ENCODE data around the gene PMEPA1.
"Not testable (repeated sequence)": the region's sequence is repeated elsewhere in the genome, so short reads cannot be mapped to it uniquely, and the experiment has no call there.

The PMEPA1 gene

GRCh38 chr20:57647933-57648785, 61.7 kb downstream of the PMEPA1 start:
- no peak for DNase-seq

GRCh38 chr20:57647006-57647932, 62.5 kb downstream of the PMEPA1 start:
- DNase-seq = no peak

DNA sequence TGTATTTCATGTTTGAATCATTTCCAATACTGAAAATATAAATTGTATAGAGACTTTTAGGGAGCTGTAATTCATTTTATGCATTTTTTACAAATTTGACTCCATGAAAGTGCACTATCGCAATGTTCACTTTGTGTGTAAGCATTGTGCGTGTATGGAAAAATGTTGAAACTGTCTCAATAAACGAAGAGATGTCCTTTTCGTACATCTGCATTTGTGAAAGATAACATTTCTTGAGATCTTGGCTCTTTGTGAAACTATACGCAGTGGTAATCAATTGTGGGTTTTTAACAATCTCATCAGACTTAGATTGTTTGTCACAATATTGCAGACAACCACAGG, 70.9 kb downstream of the PMEPA1 start:
- no peak for DNase-seq

DNA sequence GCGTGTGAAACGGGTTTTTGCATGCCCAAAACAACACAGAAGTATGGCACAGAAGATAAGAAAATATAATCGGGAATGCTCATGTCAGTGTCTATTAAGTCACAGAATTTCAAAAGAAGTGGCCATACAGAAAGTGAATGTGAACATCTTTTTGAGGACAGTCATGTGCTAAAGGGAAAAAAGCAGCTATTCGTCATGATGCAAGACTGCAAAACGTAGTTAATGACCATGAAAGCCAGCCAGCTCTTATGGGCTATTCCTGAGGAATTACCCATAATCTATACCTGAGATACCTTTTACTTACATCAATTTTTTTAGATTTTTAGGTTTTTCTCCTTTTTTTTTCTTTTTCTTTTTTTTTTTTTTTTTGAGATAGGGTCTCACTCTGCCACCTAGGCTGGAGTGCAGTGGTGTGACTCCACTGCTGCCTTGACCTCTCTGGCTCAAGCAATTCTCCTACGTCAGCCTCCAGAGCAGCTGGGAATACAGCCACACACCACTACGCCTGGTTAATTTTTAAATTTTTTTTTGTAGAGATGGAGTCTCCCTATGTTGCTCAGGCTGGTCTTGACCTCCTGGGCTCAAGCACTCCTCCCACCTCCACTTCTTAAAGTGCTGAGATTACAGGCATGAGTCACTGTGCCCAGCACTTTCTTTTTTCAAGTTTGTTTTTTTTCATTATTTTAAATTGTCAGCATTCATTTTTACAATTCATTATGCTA, 71.5 kb downstream of the PMEPA1 start:
- no peak for DNase-seq

DNA sequence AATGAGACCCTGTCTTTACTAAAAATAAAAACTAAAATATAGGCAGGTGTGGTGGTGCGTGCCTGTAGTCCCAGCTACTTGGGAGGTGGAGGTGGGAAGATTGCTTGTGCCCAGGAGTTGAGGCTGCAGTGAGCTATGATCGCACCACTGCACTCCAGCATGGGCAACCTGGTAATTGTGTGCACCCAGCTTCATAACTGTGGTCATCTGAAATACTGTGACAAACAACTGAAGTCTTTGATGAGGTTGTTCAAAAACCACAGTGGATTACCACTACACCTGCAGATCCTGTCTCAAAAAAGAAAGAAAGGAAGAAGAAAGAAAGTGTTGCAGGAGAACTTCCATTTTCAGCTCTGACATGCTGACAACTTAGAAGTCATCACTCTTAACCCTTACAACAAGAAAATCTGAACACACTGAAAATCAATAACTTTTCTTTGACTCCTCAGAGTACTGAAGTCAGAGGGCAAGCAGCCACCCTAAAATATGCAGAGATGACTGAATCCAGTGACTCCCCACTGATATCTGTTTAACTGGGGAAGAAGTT, 75.8 kb downstream of the PMEPA1 start:
- no peak for DNase-seq

- DNase-seq = no peak
Measured at GRCh38 chr20:57632286-57632685, 77.5 kb downstream of the PMEPA1 start.

- DNase-seq = no peak
Measured at GRCh38 chr20:57630061-57630460, 79.8 kb downstream of the PMEPA1 start.

DNA sequence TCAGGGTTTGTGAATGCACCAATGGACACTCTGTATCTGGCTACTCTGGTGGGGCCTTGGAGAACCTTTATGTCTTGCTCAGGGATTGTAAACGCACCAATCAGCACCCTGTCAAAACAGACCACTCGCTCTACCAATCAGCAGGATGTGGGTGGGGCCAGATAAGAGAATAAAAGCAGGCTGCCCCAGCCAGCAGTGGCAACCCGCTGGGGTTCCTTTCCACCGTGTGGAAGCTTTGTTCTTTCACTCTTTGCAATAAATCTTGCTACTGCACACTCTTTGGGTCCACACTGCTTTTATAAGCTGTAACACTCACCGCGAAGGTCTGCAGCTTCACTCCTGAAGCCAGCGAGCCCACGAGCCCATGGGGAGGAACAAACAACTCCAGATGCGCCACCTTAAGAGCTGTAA, 80.3 kb downstream of the PMEPA1 start:
- DNase-seq = not testable (repeated sequence)

GRCh38 chr20:57628962-57629308, 80.9 kb downstream of the PMEPA1 start:
- DNase-seq = not testable (repeated sequence)

GRCh38 chr20:57628047-57628961, 81.5 kb downstream of the PMEPA1 start:
- no peak for DNase-seq

GRCh38 chr20:57627339-57627738, 82.5 kb downstream of the PMEPA1 start:
- DNase-seq = no peak

GRCh38 chr20:57625978-57626377, 83.8 kb downstream of the PMEPA1 start:
- DNase-seq = no peak

DNA sequence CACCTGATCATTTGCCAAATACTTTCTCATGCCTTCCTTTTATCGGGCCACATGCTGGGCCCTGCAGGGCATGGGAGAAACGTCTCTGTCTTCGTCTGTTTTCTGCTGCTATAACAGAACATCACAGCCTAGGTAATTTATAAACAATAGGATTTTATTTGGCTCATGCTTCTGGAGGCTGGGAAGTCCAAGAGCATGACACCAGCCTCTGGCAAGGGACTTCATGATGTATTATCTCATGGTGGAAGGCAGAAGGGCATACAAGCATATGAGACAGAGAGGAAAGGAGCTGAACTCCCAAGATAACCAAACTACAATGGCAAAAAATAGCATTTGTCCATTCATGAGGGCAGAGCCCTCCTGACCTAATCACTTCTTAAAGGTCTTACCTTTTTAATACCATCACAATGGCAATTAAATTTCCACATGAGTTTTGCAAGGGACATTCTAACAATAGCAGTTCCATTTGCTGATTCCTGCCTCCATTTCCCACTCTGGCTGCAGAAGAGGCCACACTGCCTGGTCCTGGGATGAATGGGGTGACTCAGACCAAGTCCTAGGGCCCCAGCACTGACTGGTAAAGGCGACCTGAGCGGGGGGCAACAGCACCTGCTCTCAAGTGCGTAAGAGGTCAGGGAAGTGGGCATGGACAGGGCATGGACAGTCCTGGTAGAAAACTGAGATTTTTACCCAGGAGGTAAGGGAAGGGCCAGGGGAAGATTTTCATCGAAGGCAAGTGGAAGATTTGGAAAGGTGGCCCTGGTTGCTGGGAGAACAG, 84.4 kb downstream of the PMEPA1 start:
- no peak for DNase-seq

DNA sequence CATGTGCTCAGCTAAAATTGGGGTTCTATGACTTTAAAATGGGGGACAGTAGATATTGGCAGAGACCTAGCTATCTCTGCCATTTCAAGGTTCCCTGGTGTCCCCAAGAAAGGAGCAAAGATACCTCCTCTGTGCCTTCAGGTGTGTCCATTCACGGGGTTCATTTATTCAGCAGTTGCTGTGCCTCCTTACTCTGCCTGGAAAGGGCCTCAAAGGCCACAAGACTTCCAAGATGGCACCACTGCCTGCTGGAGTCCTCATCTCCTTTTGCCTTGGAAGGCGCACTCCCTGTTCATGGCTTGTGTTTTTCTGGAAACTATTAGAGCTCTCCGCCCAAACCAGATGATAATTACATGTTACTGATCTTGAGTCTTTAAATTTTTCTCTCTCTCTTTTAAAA, 85.7 kb downstream of the PMEPA1 start:
- no peak for DNase-seq

DNA sequence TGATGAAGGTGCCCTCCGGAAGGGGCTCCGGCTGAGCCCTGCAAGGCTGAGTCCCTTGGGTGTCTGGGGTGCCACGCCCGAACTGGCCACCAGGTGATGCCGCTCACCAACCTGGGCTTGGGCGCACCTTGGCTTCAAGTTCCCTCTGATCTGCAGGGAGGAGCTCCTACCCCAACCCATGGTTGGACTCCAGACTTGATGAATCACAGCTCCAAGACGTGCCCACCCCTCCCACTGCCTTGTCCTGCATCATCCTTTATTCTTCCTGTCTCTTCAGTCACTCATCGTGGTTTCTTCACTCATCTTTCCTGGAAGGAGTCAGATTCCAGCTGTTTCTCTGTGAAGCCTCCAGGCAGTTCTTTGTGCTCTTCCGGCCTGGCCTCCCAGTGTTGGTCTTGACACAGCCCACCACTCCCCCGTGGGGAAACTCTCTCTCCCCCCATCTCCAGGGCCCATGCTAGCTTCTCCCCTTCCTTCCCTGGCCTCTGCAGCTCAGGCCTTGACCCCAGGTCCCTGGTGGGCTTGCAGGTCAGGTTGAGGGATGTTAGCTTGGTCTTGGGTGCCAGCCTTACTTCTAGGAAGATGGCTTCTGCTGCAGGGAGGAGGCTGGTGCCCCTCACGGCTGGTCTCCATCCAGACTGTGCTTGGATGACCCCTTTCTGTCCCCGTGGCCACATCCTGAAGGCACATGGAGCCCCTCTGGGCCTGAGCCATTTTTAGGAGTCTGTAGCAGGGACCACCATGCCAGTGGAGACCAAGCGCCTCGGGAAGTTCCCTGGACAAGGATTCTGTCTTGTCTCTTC, 87.0 kb downstream of the PMEPA1 start:
- DNase-seq = no peak

DNA sequence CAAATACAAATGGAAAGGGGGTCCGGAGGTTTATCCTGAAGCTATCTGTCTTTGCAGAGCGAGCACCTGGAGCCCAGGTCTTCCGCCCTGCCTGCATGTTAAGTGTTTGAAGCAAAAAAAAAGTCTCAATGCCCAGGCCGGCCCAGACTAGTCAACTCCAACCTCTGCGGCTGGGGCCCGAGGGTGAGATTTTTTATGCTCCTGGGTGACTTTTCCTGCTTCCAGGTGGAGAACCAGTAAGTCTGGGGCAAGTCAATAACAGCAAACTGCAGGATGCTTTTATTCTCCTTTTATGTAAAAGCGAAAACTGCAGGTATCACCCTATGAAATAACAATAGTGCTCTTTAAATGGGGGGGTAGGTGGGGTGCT, 87.6 kb downstream of the PMEPA1 start:
- DNase-seq = no peak

DNA sequence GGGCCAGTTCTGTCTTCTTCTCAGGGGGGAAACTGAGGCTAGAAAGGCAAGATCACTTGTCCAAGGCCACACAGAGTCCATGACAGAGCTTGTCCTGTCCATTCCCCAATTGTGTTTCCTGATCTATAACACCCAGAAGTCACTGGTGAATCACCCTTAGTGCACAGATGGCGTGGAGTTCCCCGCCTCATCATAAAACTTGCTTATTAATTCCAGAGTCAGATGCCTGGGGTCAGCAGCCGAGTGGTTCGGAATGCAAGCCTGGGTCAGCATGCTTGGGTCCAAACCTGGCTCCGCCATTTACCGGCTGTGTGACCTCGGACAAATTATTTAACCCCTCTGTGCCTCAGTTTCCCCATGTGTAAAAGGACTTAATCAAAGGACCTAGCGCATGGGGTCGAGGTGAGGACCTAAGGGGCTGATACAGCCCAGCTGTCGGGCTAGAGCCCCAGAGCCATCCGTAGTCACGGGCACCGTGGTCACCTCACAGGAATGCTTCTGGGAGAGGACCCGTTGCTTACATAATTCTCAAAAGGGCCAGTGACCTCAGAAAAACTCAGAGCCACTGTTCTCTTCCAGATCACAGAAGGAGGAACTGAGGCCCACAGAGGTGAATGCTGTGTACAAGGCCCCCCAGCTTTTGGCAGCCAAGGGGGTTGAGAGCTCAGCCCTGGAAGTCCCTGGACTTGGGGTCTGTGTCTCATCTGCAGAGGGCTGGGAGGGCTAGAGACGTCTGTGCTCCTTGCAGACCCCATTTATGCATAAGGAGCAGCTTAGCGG, 88.2 kb downstream of the PMEPA1 start:
- DNase-seq = no peak

- no peak for DNase-seq
Measured at GRCh38 chr20:57620999-57621398, 88.8 kb downstream of the PMEPA1 start.

DNA sequence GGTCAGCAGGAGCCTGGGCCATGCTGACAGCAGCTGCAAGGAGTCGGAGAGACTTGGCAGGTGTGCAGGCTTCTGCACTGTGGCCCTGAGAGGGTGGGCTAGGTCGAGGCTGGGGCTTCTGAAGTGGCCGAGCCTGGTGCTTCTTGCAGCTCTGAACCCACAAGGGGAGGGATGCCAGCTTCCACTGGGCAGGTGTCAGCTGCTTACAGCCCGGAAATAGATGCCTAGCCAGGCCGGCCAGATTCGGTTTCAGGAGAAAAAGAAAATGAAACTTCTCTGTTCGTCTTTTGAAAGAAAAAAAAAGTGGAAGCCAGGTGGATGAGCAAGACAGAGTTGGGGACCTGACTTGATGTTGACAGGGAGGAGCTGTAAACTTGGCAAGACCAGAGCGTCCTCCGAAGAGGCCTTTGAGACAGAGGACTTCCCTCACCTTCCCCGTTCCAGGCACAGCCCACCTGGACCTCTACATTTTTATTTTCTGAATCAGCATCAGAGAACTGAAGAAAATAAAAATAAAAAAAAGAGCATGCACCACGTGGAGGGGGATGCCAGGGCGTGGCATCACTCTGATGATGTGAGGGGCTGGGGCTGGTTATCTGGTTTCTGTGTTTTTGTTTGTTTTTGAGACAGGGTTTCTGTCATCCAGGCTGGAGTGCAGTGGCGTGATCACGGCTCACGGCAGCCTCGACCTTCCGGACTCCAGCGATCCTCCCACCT, 89.4 kb downstream of the PMEPA1 start, which contains the start of gene ZBP1:
Gene ZBP1, minus strand, starts transcription at position 153 of the 717 bp plus-strand sequence. Its CDS starts 131 bp downstream, at position 22.
- no peak for DNase-seq
